Thyroid gland (tissue), 4 donors: ENCODE measurements around the gene THAP3.

Experiments used
- POLR2A ChIP-seq, 2 donors: fragments of 450-650 bp; IDR thresholded peaks; one replicate each; pipeline ENCODE4 v1.6.1; 2017; ENCODE audit warnings: antibody characterized with exemption in 2 of 2, mild to moderate bottlenecking in 2 of 2, moderate library complexity in 1 of 2
- TF ChIP-seq, protein P1 (sequence below), 6 experiments: fragments of 200-600 bp in 3 of 6; fragments of 450-650 bp in 3 of 6; sonication (generic) in 3 of 6; IDR thresholded peaks; one replicate each; pipeline ENCODE4 v1.5.1; 2016 to 2019; ENCODE audit warnings: antibody characterized with exemption in 6 of 6, mild to moderate bottlenecking in 2 of 6, inconsistent platforms in 1 of 6, moderate library complexity in 1 of 6

- TF ChIP-seq, protein P1, sequence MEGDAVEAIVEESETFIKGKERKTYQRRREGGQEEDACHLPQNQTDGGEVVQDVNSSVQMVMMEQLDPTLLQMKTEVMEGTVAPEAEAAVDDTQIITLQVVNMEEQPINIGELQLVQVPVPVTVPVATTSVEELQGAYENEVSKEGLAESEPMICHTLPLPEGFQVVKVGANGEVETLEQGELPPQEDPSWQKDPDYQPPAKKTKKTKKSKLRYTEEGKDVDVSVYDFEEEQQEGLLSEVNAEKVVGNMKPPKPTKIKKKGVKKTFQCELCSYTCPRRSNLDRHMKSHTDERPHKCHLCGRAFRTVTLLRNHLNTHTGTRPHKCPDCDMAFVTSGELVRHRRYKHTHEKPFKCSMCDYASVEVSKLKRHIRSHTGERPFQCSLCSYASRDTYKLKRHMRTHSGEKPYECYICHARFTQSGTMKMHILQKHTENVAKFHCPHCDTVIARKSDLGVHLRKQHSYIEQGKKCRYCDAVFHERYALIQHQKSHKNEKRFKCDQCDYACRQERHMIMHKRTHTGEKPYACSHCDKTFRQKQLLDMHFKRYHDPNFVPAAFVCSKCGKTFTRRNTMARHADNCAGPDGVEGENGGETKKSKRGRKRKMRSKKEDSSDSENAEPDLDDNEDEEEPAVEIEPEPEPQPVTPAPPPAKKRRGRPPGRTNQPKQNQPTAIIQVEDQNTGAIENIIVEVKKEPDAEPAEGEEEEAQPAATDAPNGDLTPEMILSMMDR (IDR thresholded peaks at IDR 0.05): no peak
- no peak for TF ChIP-seq POLR2A (IDR thresholded peaks at IDR 0.05)
Observed at GRCh38 chr1:6637770-6638169, 13.1 kb downstream of the THAP3 start.
